K562 (cell line): ENCODE results near the gene MRPS18B. TPM values are rescaled to one million over a fixed set of nuclear protein-coding genes. Genes with fewer than 3 reads are reported as not detected.
A peak's percentile ranks its signal among the peaks of the same experiment; 100 is the strongest.

Source experiments
- BACH1 ChIP-seq: fragments of 200-800 bp; sonication (Bioruptor generic); IDR thresholded peaks from 2 replicates; pipeline ENCODE4 v1.6.1; 2016; ENCODE audit warnings: missing genetic modification characterization, missing compliant biosample characterization
- GABPB2 ChIP-seq: fragments of 250-450 bp; sonication (Bioruptor Pico); conservative IDR thresholded peaks from 2 replicates; pipeline ENCODE4 v1.5.1; 2021; ENCODE audit warnings: mild to moderate bottlenecking
- HNRNPH1 ChIP-seq: fragments of 200-400 bp; formaldehyde crosslinking; optimal IDR thresholded peaks from 2 replicates; pipeline ENCODE3; 2017; ENCODE audit warnings: low read depth, mild to moderate bottlenecking, low read length, moderate library complexity
- NCOA4 ChIP-seq: fragments of 450-650 bp; IDR thresholded peaks from 2 replicates; pipeline ENCODE4 v1.6.1; 2018; ENCODE audit warnings: mild to moderate bottlenecking; ENCODE audit not compliant: partially characterized antibody
- POLR2B ChIP-seq: fragments of 450-650 bp; IDR thresholded peaks from 2 replicates; pipeline ENCODE4 v1.6.1; 2018; ENCODE audit warnings: low read depth; ENCODE audit not compliant: partially characterized antibody
- RB1 ChIP-seq: fragments of 450-650 bp; IDR thresholded peaks from 2 replicates; pipeline ENCODE4 v1.6.1; 2017; ENCODE audit warnings: low read depth, mild to moderate bottlenecking
- RUNX1 ChIP-seq: sonication (generic); IDR thresholded peaks from 2 replicates; pipeline ENCODE4 v1.6.1; 2016; ENCODE audit warnings: antibody characterized with exemption, low read depth
- SAP30 ChIP-seq: fragments of 200-600 bp; sonication (generic); IDR thresholded peaks from 2 replicates; pipeline ENCODE4 v1.6.1; 2012; ENCODE audit warnings: borderline replicate concordance, low read depth, mild to moderate bottlenecking, moderate library complexity, low read length, control low read depth, inconsistent platforms; ENCODE audit not compliant: insufficient read depth, poor library complexity, severe bottlenecking
- SIN3B ChIP-seq: fragments of 450-650 bp; IDR thresholded peaks from 2 replicates; pipeline ENCODE4 v1.6.1; 2017; ENCODE audit warnings: low read depth, mild to moderate bottlenecking, moderate library complexity
- SMARCC2 ChIP-seq: fragments of 450-650 bp; IDR thresholded peaks from 2 replicates; pipeline ENCODE4 v1.6.1; 2017; ENCODE audit warnings: antibody characterized with exemption, moderate library complexity, mild to moderate bottlenecking, low read depth
- SUPT5H ChIP-seq: fragments of 450-650 bp; IDR thresholded peaks from 2 replicates; pipeline ENCODE4 v1.6.1; 2016
- ZNF224 ChIP-seq: sonication (generic); formaldehyde crosslinking; IDR thresholded peaks from 2 replicates; pipeline ENCODE4 v1.8.0; 2022; ENCODE audit warnings: mild to moderate bottlenecking, missing genetic modification reagents
- ZNF57 ChIP-seq: fragments of 450-650 bp; formaldehyde crosslinking; IDR thresholded peaks from 2 replicates; pipeline ENCODE4 v1.4.0; 2020; ENCODE audit warnings: mild to moderate bottlenecking, moderate library complexity
- ZNF780A ChIP-seq: fragments of 250-450 bp; sonication (Bioruptor Pico); IDR thresholded peaks from 2 replicates; pipeline ENCODE4 v1.5.0; 2021; ENCODE audit warnings: mild to moderate bottlenecking
- polyA plus RNA-seq, 8 experiments: library from polyadenylated mRNA; depleted of rRNA in 4 of 8; stranded (reverse) in 5 of 8; unstranded in 3 of 8; fragments of >200 nt; fragmentation: Nextera tagmentation in 2 of 8; fragmentation: Illumina TruSeq in 1 of 8; extraction: Ambion mirVana in 2 of 8; extraction: Trizol in 1 of 8; gene quantifications; 2 replicates each; pipeline versions ENCODE4 v1.2.1 to v1.2.3, GENCODE V29; 2011 to 2014; ENCODE audit warnings: inconsistent platforms in 1 of 8, missing spikeins in 1 of 8
- total RNA-seq, 7 experiments: library from RNA; depleted of rRNA in 6 of 7; stranded (reverse); fragments of >200 nt in 6 of 7; fragmentation: Illumina TruSeq in 2 of 7; extraction: Trizol in 2 of 7; gene quantifications; 2 replicates each; pipeline versions ENCODE4 v1.2.1 to v1.2.3, GENCODE V29; 2011 to 2021; ENCODE audit warnings: low replicate concordance in 1 of 7

Gene MRPS18B
- total and polyA plus RNA-seq, 9 of the 15 experiments (the other 6 are each of a cell fraction or from before 2014, with no cell fraction given): 132 to 383 (median 178) TPM

GRCh38 chr6:30610065-30610464, 7.6 kb upstream of the MRPS18B start (continued):
- TF ChIP-seq RB1 (no peak), ZNF224 (CRISPR knock-in tag) (no peak), SMARCC2 (no peak), SUPT5H (peak; percentile 58), NCOA4 (no peak), ZNF780A (CRISPR knock-in tag) (no peak), RUNX1 (no peak), ZNF57 (CRISPR knock-in tag) (no peak), SAP30 (no peak), POLR2B (peak; percentile 19), SIN3B (no peak), GABPB2 (CRISPR knock-in tag) (no peak), HNRNPH1 (no peak), BACH1 (tag) (no peak)
